Heart right ventricle (tissue), 16 donors: Measurements from ENCODE around the gene KDM8. TPM values are rescaled to one million over a fixed set of nuclear protein-coding genes. Genes with fewer than 3 reads are reported as not detected.
A peak's percentile ranks its signal among the peaks of the same experiment; 100 is the strongest.

Source experiments
- ATAC-seq, 8 donors: fragments of 200-7000 bp; cut with Tn5 transposase; one replicate each; pipeline ENCODE4 v1.9.1; 2020; ENCODE audit warnings: mild to moderate bottlenecking in 8 of 8, moderate library complexity in 8 of 8, moderate number of reproducible peaks in 1 of 8
- DNase-seq, 2 donors: peaks; one replicate each; pipeline ENCODE4 v3.0.0-alpha.2; 2020
- H3K27ac ChIP-seq, 10 donors: fragments of 200-600 bp; sonication (generic) in 2 of 10; one replicate each; pipeline versions ENCODE4 v1.5.0 to v1.8.0; 2020 to 2022; ENCODE audit warnings: mild to moderate bottlenecking in 3 of 10
- H3K27me3 ChIP-seq, 7 donors: fragments of 200-600 bp; one replicate each; pipeline ENCODE4 v1.8.0; 2021 to 2022; ENCODE audit warnings: mild to moderate bottlenecking in 2 of 7
- H3K36me3 ChIP-seq, 9 donors: fragments of 200-600 bp; sonication (generic) in 1 of 9; one replicate each; pipeline versions ENCODE4 v1.5.0 to v1.8.0; 2020 to 2022; ENCODE audit warnings: mild to moderate bottlenecking in 2 of 9
- H3K4me1 ChIP-seq, 9 donors: fragments of 200-600 bp; sonication (generic) in 1 of 9; one replicate each; pipeline versions ENCODE4 v1.5.0 to v1.8.0; 2020 to 2022; ENCODE audit warnings: mild to moderate bottlenecking in 4 of 9
- H3K4me3 ChIP-seq, 10 donors: fragments of 200-600 bp; sonication (generic) in 2 of 10; one replicate each; pipeline versions ENCODE4 v1.5.0 to v1.8.0; 2020 to 2022; ENCODE audit warnings: mild to moderate bottlenecking in 7 of 10, moderate library complexity in 2 of 10
- H3K9me3 ChIP-seq, 11 donors: fragments of 200-600 bp in 10 of 11; sonication (generic) in 2 of 11; one replicate each; pipeline versions ENCODE4 v1.5.0 to v1.8.0; 2013 to 2022; ENCODE audit warnings: mild to moderate bottlenecking in 2 of 11, control low read depth in 1 of 11, moderate library complexity in 1 of 11
- WGBS, 2 donors: extraction: QIAGEN DNeasy Blood & Tissue Kit; methylation state at CpG; one replicate each; pipeline ENCODE4 v1.1.7; 2013; ENCODE audit warnings: inconsistent platforms in 1 of 2; 5-methylcytosine and 5-hydroxymethylcytosine counted together
- intact Hi-C, 10 donors: fragments of 100-400 bp; cut with DNase I; formaldehyde crosslinking; loops; one replicate each; pipeline versions ENCODE4 v1.11.1 to v1.14.2; 2022
- polyA plus RNA-seq, 2 donors: library from polyadenylated mRNA; stranded (reverse); fragments of 200-250 nt; gene quantifications; one replicate each; pipeline ENCODE4 v1.2.3, GENCODE V29; 2013
- total RNA-seq, 10 donors: library from RNA; stranded (reverse); fragmentation: NEBNext Ultra II Directional in 3 of 10; extraction: Animal tissue kit (Norgen Biotek cat#: 25700) in 3 of 10; gene quantifications; one replicate each; pipeline versions ENCODE4 v1.2.1 to v1.2.4, GENCODE V29; 2021 to 2023
- TF ChIP-seq, protein P1 (sequence below), 9 donors: fragments of 200-600 bp; sonication (generic) in 2 of 9; IDR thresholded peaks; one replicate each; pipeline versions ENCODE4 v1.5.0 to v1.8.0; 2021 to 2022; ENCODE audit warnings: antibody characterized with exemption in 9 of 9, mild to moderate bottlenecking in 5 of 9, moderate library complexity in 1 of 9
- donor health status: Arrhythmogenic right ventricular cardiomyopathy.
- donor health status: ischemic (EF 13 %, LVEDD 7.1; RV severe dilation, severe dysfunction).
- donor health status: healthy with polysubstance abuse.
- donor health status: DM: no; HTN: yes; CAD: no.
- donor health status: DM: no; HTN: no; CAD: no.
- donor health status: ischemic (EF 25% LVEDD 6.9; RV normal size, moderate dysfunction).
- donor health status: ischemic (EF 25% LVEDD 5.7; RV mildly dilated, moderate dysfunction).
- donor health status: healthy.
- donor health status: DM: yes; HTN: yes; CAD: no.
- donor health status: Ischemic cardiomyopathy.
- donor health status: ischemic (EF 35%, LVEDD 5.7; RV mildly dilated, moderate dysfunction).
- donor health status: nonischemic (EF 11% LVEDD 7.7; RV severe dilation, severe dysfunction).
- donor health status: DM: yes; HTN: yes; CAD: no.
- donor health status: PGD.
- donor health status: ischemic (EF 29% LVEDD 5.4; RV normal size, mild dysfunction).
- donor health status: nonischemic (EF 23%, LVEDD 6.1; RV moderate dilation, normal function).

Gene KDM8
- total and polyA plus RNA-seq, 12 donors = 1.5 to 5.8 (median 3.3) TPM

DNA sequence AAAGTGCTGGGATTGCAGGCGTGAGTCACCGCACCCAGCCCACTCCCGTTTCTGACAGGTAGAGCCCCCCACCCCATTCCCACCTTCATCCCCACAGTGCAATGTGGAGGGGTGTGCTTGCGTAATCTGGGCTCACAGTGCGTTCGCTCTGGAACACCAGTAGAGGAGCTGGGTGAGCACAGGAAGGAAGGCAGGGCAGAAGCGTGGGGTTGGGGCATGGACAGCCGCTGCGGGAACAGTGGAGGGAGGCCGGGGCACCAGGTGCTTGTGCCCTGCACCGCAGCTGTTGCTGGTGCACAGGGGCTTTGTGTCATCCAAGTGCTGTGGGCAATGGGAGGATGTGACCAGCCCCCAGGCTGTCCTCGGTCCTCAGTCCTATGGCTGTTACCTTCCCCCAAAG lies 24.7 kb downstream of the KDM8 start:
- Histone ChIP-seq H3K36me3 (peaks cover 0 to 66% (median 15%) of the 10 kb centered on the region in 9 donors), H3K4me3 (no peak overlapping the region), H3K4me1 (peaks cover 2 to 47% (median 15%) of the 10 kb centered on the region in 9 donors), H3K27ac (no peak overlapping the region), H3K27me3 (no peaks in the 10 kb centered on the region), H3K9me3 (no peaks in the 10 kb centered on the region)
- TF ChIP-seq, protein P1, sequence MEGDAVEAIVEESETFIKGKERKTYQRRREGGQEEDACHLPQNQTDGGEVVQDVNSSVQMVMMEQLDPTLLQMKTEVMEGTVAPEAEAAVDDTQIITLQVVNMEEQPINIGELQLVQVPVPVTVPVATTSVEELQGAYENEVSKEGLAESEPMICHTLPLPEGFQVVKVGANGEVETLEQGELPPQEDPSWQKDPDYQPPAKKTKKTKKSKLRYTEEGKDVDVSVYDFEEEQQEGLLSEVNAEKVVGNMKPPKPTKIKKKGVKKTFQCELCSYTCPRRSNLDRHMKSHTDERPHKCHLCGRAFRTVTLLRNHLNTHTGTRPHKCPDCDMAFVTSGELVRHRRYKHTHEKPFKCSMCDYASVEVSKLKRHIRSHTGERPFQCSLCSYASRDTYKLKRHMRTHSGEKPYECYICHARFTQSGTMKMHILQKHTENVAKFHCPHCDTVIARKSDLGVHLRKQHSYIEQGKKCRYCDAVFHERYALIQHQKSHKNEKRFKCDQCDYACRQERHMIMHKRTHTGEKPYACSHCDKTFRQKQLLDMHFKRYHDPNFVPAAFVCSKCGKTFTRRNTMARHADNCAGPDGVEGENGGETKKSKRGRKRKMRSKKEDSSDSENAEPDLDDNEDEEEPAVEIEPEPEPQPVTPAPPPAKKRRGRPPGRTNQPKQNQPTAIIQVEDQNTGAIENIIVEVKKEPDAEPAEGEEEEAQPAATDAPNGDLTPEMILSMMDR (IDR thresholded peaks at IDR 0.05) = no peak
- 89 to 95% methylated on average over 12 of the region's 12 CpGs for WGBS, 2 donors
- intact Hi-C loops = no loop called here
- ATAC-seq (no peak), DNase-seq (no peak)

DNA sequence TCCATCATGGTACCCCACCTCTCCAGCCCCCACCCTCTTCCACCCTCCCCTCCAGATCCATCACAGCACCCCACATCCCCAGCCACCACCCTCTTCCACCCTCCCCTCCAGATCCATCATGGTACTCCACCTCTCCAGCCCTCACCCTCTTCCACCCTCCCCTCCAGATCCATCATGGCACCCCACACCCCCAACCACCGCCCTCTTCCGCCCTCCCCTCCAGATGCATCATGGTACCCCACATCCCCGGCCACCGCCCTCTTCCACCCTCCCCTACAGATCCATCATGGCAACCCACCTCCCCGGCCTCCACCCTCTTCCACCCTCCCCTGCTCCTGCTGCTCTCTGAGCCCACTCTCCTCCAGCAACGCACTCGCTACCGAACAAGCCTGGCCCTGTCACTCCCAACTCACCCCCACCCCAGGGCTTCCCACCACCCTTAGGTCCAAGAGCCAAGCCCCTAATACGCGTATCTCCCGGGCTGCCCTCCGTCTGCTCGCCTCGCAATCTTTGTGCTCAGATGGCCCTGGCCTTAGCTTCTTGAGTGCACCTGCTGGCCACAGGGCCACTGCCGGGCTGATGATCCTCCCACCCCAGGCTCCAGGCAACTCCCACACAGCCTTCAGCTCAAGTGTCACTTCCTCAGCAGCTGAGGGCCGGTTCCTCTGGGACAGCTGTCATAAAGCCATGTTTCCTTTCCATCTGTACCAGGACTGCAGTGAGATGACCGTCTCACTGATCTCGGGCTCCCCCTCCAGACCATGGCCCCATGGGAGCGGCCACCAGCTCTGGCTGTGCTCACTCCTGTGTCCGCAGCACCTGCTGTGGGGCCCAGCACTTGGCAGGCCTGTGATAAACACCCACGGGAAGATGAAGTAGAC lies 25.5 kb downstream of the KDM8 start:
- WGBS, 2 donors = 68 to 72% methylated on average over 21 of the region's 21 CpGs
- Histone ChIP-seq H3K4me3 (no peak overlapping the region), H3K36me3 (peaks cover 0 to 70% (median 15%) of the 10 kb centered on the region in 9 donors), H3K4me1 (peaks cover 0 to 45% (median 10%) of the 10 kb centered on the region in 9 donors), H3K27ac (peak overlapping the region in 1 of 10 donors; percentile 11), H3K27me3 (no peaks in the 10 kb centered on the region), H3K9me3 (no peaks in the 10 kb centered on the region)
- DNase-seq = peak; percentile 61 to 73
- TF ChIP-seq, protein P1 (IDR thresholded peaks at IDR 0.05) = peak in 2 of 9 donors; percentile 11 to 35
- ATAC-seq = peak; percentile 56 to 85 (median 68)
- intact Hi-C loops = no loop called here

DNA sequence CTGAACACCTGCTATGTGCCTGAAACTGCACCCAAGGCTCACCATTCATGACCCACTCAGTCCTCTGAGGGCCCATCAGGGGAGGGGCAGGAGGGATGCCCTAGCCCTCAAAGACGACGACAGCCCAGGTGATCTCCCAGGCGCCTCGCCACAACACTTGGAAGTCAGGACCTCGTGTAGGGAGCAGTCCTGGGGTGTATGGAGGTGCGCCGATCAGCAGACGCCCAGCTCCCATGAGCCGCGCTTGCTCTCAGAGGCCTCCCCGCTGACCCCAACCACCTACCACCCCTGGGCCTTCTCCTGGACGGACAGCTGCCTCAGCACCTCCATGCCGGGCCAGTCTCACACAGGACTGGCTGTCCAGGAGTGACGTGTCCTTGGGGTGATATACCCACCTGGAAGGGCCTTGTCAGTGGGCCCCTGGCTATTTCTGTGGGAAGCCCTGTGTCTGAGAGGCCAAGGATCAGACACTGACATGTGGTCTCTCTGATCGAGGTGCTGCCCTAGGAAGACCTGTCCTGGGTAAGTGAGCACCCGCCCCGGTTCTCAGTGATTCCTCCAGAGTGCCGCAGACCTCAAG lies 26.7 kb downstream of the KDM8 start:
- TF ChIP-seq, protein P1 (IDR thresholded peaks at IDR 0.05) = no peak
- ATAC-seq (no peak), DNase-seq (no peak)
- Histone ChIP-seq H3K27me3 (no peaks in the 10 kb centered on the region), H3K27ac (peak overlapping the region in 1 of 10 donors; percentile 71), H3K4me3 (no peak overlapping the region), H3K4me1 (peaks cover 2 to 54% (median 16%) of the 10 kb centered on the region in 9 donors), H3K9me3 (no peaks in the 10 kb centered on the region), H3K36me3 (peaks cover 0 to 63% (median 9%) of the 10 kb centered on the region in 9 donors)
- WGBS, 2 donors = 94 to 96% methylated on average over 18 of the region's 18 CpGs
- intact Hi-C loops = loop anchor here in 5 of 10 donors (5.0 to 10.0 kb wide), 6 partner anchors 55 to 225 kb away; partner anchors contain the start of gene IL4R (in 2 of the 5)

DNA sequence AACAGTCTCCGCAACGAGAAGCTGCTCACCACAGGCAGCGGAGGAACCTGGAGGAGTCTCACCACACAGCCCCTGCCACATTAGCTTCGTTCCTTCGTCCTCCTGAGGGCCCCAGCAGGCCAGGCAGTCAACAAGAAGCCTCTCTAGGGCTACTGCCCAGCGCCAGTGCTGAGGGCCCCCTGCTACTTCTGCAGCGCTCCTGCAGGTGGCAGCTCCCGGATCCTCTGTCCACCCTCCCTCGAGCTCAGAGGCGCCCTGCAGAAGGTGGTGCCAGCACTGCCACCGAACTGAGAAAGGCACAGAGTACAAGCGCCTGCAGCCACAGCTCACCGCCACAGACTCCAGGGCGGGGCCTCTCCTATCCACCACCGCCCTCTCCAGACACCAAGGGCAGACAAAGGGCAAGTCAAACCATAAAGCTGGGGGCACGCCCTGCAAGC lies 27.3 kb downstream of the KDM8 start:
- Histone ChIP-seq H3K36me3 (peaks cover 0 to 57% (median 9%) of the 10 kb centered on the region in 9 donors), H3K9me3 (no peaks in the 10 kb centered on the region), H3K4me3 (no peak overlapping the region), H3K27ac (peak overlapping the region in 1 of 10 donors; percentile 71), H3K27me3 (no peaks in the 10 kb centered on the region), H3K4me1 (peaks cover 7 to 60% (median 22%) of the 10 kb centered on the region in 9 donors)
- intact Hi-C loops = loop anchor here in 5 of 10 donors (5.0 to 10.0 kb wide), 6 partner anchors 54 to 224 kb away; partner anchors contain the start of gene IL4R (in 2 of the 5)
- TF ChIP-seq, protein P1 (IDR thresholded peaks at IDR 0.05) = peak in 1 of 9 donors; percentile 17
- ATAC-seq (no peak), DNase-seq (no peak)
- WGBS, 2 donors = 84 to 85% methylated on average over 16 of the region's 16 CpGs
